Stimulated activated CD8-positive, alpha-beta memory T cell treated with anti-CD3 and anti-CD28 coated beads, Interleukin-15, amount 100 ng/mL, for 24 hours (primary cell): Measurements from ENCODE around the gene DEGS2.

Experiments
- DNase-seq: peaks from one replicate; pipeline ENCODE4 v3.0.0-alpha.2; 2020; ENCODE audit warnings: low read depth

DEGS2 gene

DNA sequence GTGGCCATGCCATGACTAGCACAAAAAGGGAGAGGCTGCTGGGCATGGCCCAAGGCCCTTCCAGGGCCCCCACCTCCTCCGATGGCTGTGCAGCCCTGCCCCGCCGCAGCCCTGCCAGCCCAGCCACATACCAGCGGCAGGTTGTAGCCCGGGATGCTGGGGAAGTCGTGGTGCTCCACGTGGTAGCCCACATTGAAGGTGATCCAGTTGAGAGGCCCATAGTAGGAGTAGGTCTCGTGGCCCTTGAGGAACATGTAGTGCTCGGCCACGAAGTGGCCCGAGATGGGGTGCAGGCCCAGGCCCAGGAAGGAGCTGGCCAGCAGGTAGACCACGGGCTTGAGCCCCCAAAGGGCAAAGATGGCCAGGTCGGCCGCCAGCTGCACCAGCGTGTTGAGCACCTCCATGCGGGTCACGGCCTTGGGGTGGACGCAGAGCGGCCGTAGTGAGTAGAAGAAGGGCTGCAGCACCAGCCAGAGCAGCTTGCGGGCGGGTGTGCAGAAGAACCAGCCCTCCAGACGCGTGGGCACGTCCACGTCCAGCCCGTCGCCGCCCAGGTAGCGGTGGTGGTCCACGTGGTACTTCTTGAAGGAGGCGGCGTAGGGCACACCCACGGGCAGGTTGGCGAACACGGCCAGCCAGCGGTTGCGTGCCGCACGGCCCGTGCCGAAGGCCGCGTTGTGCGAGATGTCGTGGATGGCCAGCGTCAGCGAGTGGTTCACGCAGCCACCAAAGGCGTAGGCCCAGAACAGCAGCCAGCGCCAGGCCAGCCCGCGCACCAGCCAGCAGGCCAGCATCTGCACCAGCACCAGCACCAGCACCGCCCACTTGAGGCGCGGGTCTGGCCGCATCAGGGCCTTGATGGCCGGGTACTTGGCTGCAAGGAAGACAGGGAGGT lies 10.4 kb downstream of the DEGS2 start:
- no peak for DNase-seq

DNA sequence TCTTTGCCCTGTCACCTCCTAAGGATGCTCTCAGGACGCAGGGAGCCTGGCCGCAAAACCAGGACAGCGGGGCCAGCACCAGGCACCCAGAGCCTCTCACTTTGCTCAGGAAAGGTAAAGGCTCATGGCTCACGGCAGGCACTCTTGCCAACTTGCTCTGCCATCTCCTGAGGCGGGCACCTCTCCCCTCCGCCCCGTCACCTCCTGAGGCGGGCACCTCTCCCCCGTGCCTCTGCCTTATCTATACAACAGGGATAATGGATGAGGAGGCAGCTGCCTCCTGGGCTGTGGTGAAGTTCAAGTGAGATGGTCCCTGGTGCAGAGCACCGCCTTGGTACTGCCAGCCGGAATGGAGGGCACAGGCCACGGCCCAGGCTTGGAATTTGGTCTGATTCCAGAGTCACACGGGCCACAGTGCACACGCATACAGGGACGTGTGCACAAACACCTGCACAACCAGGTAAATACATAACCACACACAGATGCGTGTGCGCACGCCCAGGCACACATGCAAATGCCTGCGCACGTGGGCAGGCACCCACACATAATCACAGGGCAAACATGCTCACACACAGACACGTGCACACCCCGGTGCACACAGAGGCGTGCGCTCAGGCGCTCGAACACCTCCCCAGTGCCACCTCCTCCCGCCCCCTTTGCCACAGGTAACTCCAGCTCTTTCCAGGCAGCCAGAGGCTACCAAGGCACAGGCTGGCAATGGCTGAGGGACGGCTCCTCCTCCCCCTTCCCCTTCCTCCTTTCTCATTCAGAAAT lies 11.6 kb downstream of the DEGS2 start:
- no peak for DNase-seq

DNA sequence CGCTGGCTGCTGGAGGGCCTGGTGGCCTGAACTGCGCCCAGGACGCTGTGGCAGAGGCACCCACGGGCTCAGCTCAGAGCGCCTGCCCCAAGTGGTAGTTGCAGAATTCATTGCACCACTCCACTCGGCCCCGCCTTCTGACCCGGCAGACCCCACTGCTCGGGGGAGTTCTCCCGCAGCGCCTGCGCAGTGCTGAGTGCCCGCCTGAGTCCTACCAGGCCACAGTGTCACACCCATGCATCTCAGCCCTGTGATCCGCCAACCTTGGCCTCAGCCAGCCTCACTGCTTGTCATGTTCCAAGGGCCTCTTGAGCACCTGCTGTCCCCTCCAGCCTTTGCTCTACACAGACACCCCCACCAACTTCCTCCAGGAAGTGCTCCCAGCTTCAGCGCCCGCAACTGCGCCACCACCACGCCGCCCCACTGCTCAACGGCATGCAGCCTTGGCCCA lies 12.2 kb downstream of the DEGS2 start:
- DNase-seq = peak; percentile 32

DNA sequence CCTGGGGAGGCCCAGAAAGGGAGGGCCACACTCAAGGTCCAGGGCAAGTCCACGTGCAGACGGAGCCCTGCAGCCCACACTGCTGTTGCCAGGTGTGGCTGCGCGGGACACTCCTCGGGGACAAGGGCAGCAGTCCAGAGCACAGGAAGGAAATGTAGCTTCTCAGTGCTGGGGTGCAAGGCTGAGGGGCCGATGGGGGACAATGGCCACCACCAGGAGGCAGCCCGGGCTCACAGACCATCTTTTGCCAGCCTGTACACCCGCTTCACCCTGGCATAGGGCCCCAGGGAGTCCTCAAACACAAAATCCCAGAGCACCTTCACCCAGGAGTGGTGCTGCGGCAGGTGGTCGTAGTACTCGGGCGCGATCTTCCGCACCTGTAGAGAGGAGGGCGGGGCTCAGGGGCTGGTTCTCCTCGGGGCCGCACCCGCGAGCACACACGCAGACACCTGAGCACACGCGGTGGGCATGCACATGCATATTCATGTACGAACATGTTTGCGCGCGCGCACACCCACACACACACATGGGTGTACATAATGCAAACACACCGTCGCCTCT lies 12.8 kb downstream of the DEGS2 start:
- DNase-seq = no peak

DNA sequence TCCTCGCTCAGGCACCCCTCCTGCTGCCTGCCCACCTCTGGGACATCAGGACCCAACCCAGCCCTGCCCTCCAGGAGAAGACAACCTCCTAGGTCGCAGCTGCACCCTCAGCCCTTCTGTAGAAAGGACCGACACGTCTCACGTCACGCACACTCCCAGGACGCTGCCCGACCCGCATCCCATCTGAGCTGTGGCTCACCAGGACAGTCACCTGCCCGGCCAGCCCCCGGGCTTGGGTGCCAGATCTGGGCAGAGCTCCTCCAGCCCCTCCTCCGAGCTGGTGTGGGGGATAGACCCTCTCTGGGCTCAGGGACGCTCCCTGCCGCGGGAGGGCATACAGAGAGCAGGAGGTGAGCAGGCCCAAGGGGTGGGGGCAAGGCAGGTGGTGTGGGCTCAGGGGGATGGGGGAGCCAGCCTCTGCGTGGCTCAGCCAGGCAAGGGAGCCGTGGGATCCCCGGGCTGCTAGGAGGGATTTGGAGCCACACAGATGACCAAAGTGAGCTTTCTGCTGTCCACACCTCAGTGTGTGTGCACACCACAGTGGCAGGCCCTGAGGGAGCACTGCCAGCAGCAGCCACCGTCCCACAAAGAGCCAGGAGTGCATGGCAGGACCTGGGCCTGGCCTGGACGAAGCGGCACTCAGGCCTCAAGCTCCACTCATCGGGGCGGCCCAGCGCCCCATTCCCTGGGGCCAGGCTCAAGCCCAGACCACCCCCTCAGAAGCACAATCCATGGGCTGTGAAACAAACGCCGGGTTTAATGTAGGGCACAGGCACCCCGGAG lies 13.6 kb downstream of the DEGS2 start:
- DNase-seq = no peak

DNA sequence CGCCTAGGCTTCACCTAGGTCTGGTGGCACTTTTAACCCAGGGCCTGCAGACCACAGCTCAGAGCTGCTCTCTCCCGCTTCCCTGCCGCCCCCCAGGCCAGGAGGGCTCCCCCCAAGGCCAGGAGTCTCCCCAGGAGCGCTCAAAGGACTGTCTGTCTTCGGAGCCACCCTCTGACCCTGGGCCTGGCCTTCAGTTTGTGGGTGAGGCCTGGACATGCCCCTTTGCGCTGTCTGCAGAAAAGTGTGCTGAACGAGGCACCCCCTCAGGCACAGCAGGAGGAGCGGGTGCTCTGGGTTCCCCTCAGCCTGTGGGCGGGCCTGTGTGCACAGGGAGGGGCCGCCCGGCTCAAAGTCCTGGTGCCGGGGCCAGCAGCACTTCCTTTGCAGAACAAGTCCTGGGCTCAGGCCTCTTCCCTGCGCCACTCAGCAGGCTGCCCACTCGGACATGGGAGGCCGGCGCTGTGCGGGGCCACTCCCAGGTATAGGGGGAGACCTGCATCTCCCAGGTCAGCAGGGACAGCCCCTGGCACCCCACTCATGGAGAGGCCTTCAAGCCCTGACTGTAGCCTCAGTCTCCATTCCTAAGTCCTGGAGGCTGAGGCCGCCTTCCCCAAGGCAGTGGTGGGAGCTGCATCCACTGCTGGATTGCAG lies 14.3 kb downstream of the DEGS2 start:
- no peak for DNase-seq

DNA sequence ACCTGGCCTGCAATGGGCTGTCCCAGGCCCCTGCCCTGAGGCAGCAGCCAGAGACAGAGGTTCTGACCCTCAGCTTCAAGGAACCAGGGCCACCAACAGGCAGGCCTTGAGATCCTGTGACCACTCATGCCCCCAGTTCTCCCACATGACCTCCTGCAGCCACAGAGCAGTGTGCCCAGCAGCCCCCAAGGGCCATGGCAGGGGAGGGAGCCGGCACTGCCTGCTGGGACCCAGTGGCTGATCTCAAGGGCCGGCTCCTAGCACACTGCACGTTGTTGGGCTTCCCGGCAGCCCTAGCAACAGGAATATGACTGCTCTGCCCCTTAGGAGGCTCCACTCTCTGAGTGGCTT lies 14.8 kb downstream of the DEGS2 start:
- DNase-seq = no peak

DNA sequence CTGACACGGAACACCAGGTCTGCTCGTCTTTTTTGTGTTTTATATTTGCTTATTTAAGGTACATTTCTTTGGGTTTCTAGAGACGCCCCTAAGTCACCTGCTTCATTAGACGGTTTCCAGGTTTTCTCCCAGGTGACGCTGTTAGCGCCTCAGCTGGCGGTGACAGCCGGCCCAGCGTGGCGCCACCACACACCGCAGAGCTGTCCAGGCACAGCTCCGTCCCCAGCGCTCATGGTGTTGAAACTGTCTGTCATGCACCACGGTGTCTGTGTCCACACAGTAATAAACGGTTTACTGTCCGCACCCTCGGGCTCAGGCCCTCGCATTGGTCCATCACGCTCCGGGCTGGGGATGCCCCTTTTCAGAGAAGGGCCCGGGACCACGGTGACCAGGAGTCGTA lies 15.5 kb downstream of the DEGS2 start:
- DNase-seq = no peak

DNA sequence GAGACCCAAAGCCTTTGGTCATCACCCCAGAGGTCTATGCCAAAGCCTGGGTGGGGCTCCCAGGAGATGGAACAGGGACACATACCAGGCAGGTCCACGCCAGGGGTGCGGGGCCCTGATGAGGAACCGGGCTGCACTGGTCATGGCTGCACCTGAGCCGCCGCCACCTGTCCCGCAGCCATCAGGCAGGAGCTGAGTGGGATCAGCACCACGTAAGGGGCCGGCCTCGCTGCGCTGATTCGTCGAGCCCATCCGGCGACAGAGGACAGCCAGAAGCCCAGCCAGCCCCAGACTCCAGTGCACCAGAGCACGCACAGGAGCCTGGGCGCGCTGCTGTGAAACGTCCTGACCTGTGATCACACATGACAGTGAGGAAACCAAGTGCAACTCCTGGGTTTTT lies 15.9 kb downstream of the DEGS2 start:
- DNase-seq = no peak

DNA sequence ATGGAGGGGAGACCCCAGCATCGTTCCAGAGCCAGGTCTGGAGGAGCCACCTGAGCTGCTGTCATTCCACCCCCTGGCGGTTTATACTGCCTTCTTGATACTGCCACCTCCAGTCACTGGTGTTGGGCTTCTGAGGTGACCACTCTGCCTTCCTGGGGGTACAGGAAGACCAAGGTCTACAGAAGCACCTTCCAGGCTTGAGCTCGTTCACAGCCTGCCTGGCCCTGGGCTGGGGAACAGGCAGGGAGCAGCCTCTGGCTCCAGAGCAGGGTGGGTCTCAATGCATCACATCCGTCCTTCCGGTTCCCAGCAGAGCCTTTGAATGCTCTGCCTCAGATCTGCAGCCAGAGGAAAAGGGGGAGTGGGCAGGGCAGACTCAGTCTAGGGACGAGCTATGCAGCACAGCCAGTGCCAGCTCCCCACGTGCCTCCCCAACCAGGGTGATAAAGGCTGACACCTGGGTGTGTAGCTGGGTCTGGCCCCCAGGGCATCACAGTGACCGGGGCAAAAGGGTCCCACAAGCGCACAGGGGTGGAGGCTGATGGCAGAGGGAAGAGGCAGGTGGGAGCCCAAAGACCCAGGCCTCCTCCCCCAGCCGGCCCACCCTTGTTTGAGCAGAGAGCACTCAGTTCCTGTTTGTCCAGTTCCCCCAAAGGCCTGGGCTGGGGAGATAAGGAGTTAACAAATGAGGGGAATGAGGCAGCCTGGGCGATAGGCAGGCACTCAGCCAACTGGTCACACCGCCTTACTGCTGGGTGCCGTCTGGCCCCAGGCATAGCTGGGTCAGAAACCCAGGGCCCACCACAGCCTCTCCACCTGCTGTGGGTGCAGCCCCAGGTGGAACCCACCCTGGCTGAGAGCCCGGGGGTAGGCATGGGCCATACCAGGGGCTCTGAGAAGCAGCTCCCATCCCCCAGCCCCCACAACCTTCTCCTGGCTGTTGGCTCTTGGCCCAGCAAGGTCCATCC lies 17.1 kb downstream of the DEGS2 start:
- no peak for DNase-seq

DNA sequence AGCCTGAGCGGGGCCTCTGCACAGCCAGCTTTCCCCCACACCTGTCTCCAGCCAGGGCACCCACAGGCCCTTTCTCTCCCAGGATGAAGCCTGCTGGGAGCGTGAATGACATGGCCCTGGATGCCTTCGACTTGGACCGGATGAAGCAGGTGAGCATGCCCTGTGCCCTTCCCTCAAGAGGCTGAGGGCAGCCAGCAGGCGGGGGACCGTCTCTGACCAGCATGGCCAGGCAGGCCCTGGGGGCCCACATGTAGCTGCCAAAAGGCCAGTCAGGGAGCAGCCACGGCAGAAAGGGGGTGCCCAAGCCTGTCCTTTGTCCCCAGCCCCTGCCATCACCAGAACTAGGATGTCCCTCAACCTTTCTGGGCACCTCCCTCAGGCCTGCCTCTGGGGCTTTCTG lies 18.3 kb downstream of the DEGS2 start:
- no peak for DNase-seq

DNA sequence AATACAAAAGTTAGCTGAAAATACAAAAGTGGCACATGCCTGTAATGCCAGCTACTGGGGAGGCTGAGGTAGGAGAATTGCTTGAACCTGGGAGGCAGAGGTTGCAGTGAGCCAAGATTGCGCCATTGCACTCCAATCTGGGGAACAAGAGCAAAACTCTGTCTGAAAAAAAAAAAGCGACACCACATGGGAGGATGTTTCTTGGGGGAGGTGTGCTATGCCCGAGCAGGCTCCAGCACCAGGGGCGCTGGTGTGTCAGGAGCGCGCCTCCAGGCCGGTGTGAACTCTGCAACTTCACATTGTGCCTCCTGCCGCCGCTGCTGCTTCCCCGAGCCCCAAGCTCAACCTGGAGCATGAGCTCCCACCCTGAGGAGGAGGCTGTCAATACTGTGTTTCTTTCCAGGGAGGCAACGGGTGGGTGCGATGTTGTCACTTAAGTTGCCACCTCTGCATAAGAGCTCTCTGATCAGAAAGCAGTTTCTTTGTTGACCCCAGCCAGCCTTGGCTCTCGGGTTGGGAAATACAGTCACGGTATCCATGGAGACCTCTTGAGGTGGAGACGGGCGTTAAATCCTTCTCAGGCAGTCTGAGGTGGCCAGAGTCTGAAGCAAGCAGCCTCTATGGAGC lies 18.9 kb downstream of the DEGS2 start:
- DNase-seq = no peak

DNA sequence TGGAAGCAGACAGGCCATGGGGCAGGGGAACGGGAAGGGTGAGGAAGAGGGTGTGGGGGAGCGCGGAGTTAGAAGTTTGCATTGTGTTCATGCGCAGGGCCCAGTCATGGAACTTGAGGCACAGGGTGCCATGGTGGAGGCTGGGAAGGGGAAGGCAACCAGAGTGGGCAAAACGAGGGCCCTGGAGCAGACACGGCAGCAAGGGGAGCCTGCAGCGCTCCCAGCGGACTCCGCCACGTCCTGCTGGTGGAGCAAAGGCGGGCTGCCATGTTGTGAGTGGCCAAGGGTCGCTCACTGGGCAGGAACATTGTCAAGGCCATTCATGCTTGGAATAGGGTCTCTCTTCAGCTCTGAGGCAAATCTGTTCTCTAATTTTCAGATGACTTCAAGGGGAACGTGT lies 20.5 kb downstream of the DEGS2 start:
- no peak for DNase-seq

DNA sequence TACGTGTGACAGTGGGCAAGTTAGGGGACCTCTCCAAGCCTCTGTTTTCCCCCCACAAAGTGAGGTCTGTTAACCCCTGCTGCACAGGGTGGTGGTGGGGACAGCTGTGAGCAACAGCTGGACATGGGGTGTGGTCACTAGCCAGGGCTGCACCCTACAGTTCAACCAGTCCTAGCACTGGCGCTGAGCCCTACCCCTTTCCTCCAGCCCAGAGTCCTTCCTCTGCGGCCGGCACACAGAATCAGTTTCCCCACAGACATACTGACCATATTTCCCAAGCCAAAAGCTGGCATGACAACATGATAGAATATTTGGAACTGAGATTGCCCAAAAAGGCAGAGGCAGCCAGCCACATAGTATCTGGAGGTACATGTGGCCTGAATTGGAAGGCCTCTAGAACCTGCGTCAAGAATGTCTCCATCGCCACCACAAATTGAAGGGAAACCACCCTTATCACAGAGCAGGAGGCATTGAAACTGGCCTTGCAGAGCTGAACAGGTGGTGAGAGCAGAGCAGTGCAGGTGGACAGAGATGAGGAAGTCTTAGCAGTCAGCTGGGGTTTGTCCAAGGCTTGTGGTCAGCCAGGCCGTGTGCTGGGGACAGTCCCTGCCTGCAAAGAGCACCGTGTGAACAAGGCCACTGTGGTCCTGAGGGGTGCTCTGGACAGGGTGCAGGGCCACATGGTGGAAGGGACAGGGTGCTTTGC lies 21.2 kb downstream of the DEGS2 start:
- no peak for DNase-seq

DNA sequence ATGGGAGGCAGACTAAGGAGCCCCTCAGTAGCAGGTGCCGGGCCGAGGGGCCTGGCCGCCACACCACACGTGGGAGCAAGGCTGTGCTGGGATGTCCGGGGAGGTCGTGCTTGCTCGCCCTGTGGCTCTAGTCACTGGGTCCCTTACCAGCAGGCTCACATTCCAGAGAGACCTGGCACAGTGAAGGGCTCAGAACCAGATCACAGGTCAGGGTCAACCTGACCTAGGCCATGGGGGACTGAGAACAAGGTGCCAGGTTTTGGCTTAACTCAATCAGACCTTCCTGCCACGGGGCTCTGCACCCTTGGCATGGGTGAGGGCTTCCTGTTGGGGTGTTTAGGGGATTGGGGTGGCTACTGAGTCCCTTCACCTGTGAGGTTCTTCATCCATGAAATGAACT lies 22.3 kb downstream of the DEGS2 start:
- DNase-seq = no peak

DNA sequence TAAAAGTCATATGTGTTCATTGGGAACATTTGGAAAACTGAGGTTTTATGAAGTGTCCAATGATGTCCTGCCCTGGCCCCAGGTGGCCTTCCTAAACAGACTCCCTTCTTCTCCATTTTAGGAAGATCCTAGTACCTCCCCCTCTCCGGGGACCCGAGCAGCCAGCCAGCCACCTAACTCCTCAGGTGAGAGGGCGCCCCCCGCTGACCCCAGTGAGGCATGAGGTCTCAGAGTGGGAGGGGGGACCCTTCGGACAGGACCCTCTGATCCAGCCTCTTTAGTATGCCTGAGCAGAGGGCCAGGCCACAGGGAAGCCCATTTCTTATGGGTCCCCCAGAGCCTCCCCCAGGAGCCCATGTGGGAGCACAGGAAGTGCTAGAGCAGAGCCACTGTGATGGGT lies 23.7 kb downstream of the DEGS2 start:
- no peak for DNase-seq

DNA sequence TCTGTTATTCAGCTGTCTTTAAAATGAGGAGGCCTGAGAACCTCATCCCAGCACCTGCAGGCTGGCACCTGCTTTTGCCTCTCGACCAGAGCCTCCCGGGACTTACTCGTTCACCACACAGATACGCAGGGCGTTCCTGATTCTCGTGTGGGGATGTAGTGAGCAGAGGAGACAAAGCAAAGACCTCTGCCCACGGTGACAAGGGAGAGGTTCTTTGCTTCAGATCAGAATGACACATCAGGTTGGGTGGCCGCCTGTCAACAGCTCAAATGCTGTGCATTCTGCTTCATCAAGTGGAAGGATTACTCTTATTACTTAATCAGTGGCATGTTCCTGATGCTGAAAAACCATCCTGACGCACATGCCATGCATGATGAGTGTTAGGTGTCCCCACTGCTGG lies 24.4 kb downstream of the DEGS2 start:
- DNase-seq = no peak

DNA sequence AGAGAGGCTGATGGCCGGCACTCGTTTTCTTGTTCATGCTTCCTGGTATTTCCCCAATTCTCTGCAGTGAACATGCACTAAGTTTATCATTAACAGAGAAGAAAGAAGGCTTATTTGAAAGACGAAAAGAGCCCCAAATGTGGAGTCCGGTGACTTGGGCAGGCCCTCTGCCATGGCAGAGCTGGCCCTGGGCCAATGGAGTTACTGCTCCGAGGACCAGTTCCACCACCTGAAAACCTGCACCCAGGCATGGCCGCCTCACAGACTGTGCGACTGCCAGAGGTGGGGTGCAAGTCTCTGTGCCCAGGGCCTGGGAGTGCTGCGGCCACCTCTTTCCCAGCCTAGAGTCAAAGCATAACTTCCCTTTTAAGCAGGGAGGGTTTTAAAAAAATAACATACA lies 24.9 kb downstream of the DEGS2 start:
- no peak for DNase-seq

DNA sequence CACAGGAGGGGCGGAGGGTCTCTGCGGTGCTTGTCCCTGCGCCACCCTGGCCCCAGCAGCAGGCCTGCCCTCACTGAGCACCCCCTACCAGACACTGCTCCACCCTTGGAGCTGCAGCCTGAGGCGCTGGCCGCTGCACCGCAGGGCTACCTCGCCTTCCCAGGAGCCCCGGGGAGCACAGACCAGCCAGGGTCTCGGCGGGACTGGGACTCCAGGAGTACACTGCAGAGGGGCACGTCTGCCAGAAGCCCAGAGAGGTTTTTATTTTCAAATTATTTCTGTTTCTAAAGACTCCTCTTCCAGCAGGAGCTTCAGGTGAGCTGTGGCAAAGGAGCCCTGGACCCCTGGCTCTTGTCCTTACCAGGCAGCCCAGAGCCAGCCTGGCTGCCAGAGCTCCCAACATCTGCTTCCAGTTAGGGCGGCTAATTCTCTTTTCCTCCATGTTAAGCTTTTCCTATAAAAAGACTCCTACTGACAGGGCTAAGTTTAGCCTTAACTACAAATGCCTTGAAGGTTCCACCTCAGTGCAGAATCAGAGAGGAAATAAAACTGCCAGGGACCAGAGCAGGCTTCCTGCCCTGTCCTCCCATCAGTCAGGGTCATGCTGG lies 26.4 kb downstream of the DEGS2 start:
- DNase-seq = no peak
